Suppressor macrophage treated with lipopolysaccharide for 4 hours (primary cell): ENCODE data around the gene LHFPL4.

Source experiments
- DNase-seq: peaks from one replicate; pipeline ENCODE4 v3.0.0-alpha.2; 2020

The LHFPL4 gene

DNA sequence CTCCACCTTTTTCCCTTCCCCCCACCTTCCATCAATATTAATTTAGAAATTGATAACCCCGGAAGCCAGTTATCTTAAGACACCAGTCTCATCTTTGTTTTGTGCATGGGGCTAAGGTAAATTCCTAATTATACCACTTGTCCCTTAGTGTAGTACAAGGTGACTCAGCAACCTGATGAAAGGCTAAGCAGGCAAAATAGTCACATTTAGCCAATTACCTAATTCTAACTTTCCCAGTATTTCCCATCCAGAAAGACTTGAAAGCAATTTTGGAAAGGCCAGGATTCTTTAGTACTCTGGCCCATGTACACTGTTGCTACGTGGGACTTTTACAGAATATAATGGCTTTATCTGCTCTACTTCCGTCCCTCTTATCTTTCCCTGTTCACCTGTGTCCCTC is 83.6 kb downstream of the LHFPL4 start:
- DNase-seq, result no peak

DNA sequence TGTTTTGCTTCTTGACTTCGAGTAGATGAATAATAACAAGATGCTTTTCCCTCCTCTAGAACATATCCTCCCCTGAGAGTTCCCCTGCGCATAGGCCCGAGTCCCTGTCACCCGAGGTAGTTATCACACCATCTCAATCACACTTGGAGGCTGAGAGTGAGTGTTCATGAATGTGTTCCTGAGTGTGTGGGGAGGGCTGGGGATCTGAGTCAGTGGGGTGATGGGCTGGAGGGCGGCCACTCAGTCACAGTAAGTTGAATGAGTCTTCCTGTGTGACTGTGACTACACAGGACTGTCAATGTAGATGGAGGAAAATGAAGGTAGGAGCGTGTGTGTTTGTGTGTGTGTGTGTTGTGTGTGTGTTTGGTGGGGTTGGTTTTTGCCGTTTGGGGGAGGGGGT is 85.2 kb downstream of the LHFPL4 start:
- no peak for DNase-seq

DNA sequence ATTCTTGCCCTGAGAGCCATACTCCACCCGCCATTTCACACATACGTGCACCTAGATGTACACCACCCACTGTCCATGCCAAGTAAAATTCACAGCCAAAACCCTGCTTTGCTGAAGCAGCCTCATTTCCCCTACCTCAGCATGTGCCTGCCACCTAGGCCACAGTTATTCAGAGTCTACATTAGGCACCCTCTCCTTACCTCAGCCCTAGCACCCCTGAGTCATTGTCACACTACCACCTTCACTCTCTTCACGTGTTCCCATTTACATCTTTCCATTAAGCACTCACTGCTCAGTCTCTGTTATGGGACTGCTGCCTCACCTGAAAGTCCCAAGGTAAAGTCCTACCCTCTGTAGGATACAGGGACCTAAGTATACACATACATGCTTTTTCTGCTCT is 86.2 kb downstream of the LHFPL4 start:
- DNase-seq, result no peak

- no peak for DNase-seq
These were observed 98.0 kb downstream of the LHFPL4 start for GRCh38 chr3:9455596-9456131.

- peak; percentile 46 for DNase-seq
These were observed 101.2 kb downstream of the LHFPL4 start for GRCh38 chr3:9452417-9452816.

GRCh38 chr3:9450991-9451390 is 102.6 kb downstream of the LHFPL4 start:
- no peak for DNase-seq

- DNase-seq, result no peak
These were observed 103.5 kb downstream of the LHFPL4 start for GRCh38 chr3:9450126-9450525.

DNA sequence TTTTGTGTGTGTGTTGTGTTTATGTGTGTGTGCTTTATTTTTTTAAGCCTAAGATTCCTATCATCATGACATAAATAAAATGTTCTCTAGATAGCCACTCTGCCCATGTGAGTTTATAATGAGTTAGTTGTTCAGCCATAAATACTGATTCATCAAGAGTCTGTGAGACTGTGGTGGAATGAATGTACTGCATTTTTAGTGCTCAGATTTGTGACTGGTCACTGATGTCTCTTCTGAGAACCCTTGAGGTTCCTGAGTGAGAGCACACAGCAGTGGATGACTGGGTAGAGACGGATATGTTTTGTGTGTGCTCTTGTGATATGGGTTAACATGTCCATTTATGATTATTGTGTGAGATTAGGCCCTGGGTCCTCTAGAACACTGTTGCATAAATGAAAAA is 105.0 kb downstream of the LHFPL4 start:
- no peak for DNase-seq
